Stimulated activated naive CD4-positive, alpha-beta T cell treated with Interleukin-2 at 50 U/mL for 16 hours (primary cell): ENCODE results near the gene WFDC5.
A peak's percentile ranks its signal among the peaks of the same experiment; 100 is the strongest.
"Not testable (repeated sequence)": the region's sequence is repeated elsewhere in the genome, so short reads cannot be mapped to it uniquely, and the experiment has no call there.

Experiments used
- DNase-seq: peaks from one replicate; lab custom pipeline; 2025; lab: John Stamatoyannopoulos, UW

WFDC5 gene

GRCh38 chr20:45114465-45115385, at the start of gene WFDC5:
WFDC5 (minus strand) TSS chr20:45115174; CDS start chr20:45115083, 91 bp downstream.
- no peak for DNase-seq

DNA sequence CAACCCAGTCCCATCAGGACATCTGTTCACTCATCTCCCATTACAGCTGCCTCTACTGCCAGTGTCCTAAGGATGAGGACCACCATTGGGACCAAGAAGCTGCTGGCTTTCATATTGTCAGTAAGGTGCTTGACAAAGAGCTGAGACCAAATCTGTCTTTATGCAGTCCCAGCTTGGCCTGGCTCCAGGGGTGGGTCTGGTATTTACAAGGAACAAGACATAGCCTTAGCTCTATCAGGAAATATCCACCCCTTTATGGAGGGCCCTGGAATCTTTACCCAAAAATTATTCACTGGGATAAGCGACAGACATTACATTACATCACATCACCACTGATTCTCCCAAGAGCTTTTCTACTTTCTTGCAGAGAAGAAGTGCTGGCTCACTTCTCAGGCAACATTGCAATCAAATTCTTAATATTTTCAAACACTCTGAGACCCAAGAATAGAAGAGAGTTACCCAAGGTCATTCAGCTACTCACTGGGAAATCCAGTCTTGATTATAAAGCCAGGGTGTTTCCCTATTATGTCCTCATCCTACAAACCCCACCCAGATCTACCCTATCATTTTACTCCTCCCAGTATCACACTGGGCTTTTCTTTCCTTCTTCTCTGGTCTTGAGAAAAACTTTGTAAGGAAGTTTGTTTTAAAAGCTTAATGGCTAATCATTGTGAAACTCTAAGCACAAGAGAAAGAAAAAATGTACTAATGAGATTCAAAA, 48.3 kb upstream of the WFDC5 start:
- DNase-seq, result no peak

DNA sequence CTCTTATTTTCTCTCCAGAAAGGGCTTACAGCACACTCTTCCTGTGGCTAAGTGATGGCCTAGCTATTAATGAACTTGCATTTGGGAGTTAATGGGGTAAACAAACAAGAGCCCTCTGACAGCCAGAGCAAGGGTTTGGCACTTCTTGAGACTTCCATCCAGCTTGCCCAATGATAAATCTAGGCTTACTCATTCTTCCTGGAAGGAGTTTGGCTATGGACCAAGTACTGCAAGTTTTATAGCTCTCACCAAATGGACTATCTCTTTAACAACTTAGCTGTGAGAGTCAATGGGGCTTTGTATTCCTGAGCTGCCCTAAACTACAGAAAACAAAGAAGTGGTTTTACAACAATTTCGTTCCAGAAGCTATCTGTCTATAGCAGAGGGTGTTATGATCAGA, 43.0 kb upstream of the WFDC5 start:
- no peak for DNase-seq

- no peak for DNase-seq
These were observed 41.7 kb upstream of the WFDC5 start for GRCh38 chr20:45156713-45157112.

GRCh38 chr20:45154794-45155193, 39.8 kb upstream of the WFDC5 start:
- DNase-seq, result not testable (repeated sequence)

GRCh38 chr20:45154183-45154582, 39.2 kb upstream of the WFDC5 start:
- DNase-seq, result no peak

- DNase-seq, result no peak
These were observed 38.8 kb upstream of the WFDC5 start for GRCh38 chr20:45153752-45154151.

- DNase-seq, result no peak
These were observed 38.2 kb upstream of the WFDC5 start for GRCh38 chr20:45153147-45153546.

DNA sequence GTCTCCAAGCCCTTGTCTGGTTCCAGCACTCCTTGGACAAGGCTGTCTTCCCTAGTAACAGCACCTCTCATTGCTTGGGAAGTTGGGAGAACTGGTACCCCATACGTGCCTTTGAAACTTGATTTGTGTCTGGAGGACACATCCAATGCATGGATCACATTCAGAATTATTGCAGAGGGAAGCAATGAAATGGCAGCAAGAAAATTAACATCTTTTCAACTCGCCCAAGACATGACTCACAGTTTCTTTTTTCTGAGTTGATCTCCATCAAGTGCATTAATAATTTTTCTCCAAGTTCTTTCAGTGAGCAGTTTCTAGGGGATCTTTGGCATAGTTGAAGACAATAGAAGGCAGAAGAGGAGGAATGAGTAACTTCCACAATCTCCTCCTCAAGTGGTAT, 37.4 kb upstream of the WFDC5 start:
- no peak for DNase-seq

- DNase-seq, result no peak
These were observed 34.1 kb upstream of the WFDC5 start for GRCh38 chr20:45149062-45149461.

DNA sequence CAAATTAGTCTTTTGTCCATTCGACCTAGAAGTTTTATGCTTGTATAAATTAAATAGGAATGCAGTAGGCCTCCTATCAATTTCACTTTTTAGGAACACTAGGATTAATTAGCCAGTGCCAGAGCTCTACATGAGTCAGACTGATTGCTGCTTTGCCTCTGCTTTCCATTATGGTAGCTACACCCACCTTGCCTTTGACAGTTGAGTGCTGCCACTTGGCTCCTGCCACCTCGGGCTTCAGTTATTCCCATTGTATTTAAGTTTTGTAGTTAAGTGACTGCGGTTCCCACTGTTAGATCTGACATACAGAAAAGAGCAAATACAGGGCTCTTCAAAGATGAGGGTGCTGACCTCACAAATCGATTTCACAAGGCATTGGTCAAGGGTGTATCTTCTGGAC, 25.9 kb upstream of the WFDC5 start:
- DNase-seq, result no peak

DNA sequence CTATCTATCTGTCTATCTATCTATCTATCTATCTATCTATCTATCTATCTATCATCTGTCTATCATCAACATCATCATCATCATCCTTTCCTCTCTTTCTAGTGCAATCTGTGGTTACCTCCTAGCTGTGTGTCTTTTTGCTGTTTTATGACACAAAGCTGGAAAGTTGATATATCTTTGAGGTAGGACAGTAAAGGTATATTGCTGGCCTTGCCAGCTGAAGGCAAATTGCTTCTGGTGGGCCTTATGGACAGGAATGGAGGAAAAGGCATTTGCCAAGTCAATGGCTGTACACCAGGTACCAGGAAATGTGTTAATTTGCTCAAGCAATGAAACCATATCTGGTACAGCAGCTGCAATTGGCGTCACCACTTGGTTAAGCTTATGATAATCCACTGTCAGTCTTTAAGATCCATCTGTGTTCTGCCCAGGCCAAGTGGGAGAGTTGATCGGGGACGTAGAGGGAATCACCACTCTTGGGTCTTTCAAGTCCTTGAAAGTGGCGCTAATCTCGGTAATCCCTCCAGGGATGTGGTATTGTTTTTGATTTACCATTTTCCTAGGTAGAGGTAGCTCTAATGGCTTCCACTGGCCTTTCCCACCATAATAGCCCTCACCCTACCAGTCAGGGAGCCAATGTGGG, 24.9 kb upstream of the WFDC5 start:
- not testable (repeated sequence) for DNase-seq

GRCh38 chr20:45138561-45139300, 23.8 kb upstream of the WFDC5 start:
- DNase-seq, result peak; percentile 30

GRCh38 chr20:45136911-45137310, 21.9 kb upstream of the WFDC5 start:
- DNase-seq, result no peak

GRCh38 chr20:45128099-45128498, 13.1 kb upstream of the WFDC5 start:
- DNase-seq, result no peak

GRCh38 chr20:45124365-45124764, 9.4 kb upstream of the WFDC5 start, which contains the start of gene WFDC12:
WFDC12 (minus strand) TSS chr20:45124465; CDS start chr20:45124447, 18 bp downstream.
- no peak for DNase-seq

DNA sequence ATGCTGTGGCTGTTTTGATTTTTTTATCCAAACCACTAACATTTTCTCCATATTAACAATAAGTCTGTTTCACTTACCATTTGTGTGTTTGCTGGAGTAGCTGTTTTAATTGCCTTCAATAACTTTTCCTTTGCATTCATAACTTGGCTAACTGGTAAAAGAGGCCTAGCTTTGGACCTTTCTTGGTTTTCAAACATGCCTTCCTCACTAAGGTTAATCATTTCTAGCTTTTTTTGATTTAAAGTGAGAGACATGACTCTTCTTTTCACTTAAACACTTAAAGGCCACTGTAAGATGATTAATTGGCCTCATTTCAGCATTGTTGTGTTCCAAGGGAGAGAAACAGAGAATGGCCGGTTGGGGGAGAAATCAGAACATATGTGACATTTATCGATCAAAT, 6.4 kb upstream of the WFDC5 start:
- DNase-seq, result no peak

GRCh38 chr20:45119556-45120266, 4.7 kb upstream of the WFDC5 start:
- DNase-seq, result no peak

DNA sequence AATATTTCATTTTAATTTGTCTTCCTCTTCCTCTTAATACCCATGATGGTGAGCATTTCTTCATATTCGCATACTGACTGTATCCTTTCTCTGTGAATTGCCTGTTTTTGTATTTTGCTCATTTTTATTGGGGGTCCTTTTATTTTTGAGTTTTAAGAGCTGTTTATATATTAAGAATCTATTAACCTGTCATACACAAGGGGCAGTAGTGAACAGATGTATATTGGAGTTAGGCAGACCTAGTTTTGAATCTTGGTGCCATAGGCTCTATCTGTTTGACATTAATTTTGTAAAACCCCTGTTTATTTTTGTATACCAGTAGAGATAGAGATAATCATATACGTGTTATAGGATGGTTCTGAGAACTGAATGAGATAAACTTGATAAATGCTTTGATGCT, 3.1 kb upstream of the WFDC5 start:
- DNase-seq, result no peak

- no peak for DNase-seq
These were observed 2.6 kb upstream of the WFDC5 start for GRCh38 chr20:45117581-45117980.

- no peak for DNase-seq
These were observed 855 bp upstream of the WFDC5 start for GRCh38 chr20:45115829-45116228.
